ENCODE data around the gene PLA2G2E. TPM values are rescaled to one million over a fixed set of nuclear protein-coding genes. Genes with fewer than 3 reads are reported as not detected.
A peak's percentile ranks its signal among the peaks of the same experiment; 100 is the strongest.

Gene PLA2G2E
- total RNA-seq, 1 donor from 2014 or later = not detected

DNA sequence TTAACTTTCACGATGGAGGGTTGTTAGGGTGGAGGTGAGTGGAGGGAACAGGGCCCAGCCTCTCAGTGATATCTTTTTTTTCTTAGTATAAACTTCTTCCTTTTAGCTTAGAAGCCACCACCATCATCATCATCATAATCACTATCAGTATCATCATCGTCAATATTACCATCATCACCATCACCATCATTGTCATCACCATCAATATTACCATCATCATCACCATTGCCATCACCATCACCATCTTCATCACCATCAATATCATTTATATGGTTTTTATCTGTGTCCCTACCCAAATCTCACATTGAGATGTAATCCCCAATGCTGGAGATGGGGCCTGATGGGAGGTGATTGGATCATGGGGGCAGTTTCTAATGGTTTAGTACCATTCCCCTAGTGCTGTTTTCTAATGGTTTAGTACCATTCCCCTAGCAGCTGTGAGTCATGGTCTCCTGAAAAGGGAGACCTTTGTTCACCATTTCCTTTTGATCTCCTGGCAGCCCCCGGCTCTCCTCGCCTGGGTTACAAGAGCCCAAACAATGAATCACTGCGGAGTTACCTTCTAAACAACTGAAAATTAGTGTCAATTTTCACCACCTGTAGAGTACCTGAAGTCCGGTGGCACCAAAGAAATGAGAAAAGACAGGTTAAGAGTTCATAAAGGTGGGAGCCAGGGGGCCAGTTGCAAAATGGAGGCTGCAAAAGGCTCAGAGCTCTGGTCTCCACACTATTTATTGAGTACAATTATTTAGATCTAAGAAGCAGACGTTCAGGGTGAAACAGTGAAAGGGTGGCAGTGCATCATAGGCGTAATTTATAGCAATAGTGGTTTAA is 3.1 kb upstream of the PLA2G2E start:
- H3K36me3 ChIP-seq (ENCODE audit: control insufficient read depth, insufficient read depth, low read length) = no peaks in the 10 kb centered on the region
- TF ChIP-seq CTCF (IDR thresholded peaks at IDR 0.05; ENCODE audit: insufficient read depth, low read length, severe bottlenecking) = no peak
- no peak overlapping the region for H3K4me3 ChIP-seq (ENCODE audit: low read depth, low read length)
- peak; percentile 88 for DNase-seq (ENCODE audit: low read depth)
- FAIRE-seq = no peak
- peaks cover 2% of the 10 kb centered on the region for H3K27me3 ChIP-seq (ENCODE audit: control insufficient read depth, insufficient read depth, low read length)

DNA sequence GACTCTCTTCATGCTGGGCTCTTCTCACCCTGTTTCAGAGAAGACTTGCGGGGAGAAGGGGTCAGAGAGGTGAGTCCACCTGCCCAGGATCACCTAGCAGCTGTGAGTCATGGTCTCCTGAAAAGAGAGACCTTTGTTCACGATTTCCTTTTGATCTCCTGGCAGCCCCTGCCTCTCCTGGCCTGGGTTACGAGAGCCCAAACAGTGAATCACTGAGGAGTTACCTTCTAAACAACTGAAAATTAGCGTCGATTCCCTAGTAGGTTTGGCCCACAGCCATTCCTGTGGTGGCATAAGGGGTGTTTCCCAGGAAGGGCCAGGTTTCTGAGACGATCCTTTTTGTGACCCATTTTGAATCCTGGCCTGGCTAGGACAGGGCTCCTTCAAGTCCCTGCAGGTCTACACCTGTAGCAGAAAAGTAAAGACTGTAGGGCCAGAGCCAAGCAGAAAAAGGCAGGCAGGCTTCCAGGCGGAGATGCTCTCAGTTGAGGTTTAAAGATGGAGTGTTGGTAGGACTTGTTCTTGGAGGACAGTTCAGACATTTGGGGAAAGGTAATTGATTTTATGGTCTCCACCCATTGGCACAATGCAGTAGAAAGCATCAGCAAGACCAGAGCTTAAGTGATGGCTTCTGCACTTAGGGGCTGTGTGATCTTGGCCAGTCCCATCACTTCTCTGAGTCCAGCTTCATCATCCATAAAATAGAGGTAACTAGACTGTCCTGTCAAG is 2.1 kb upstream of the PLA2G2E start:
- no peaks in the 10 kb centered on the region for H3K36me3 ChIP-seq (ENCODE audit: control insufficient read depth, insufficient read depth, low read length)
- H3K27me3 ChIP-seq (ENCODE audit: control insufficient read depth, insufficient read depth, low read length) = peaks cover 5% of the 10 kb centered on the region
- DNase-seq (ENCODE audit: low read depth) (peak; percentile 91), FAIRE-seq (peak; percentile 95)
- H3K4me3 ChIP-seq (ENCODE audit: low read depth, low read length) = no peak overlapping the region
- TF ChIP-seq CTCF (IDR thresholded peaks at IDR 0.05; ENCODE audit: insufficient read depth, low read length, severe bottlenecking) = no peak

GRCh38 chr1:19923953-19924346 is 533 bp upstream of the PLA2G2E start:
- no peak for FAIRE-seq
- H3K4me3 ChIP-seq (ENCODE audit: low read depth, low read length) = no peak overlapping the region
- no peak for DNase-seq (ENCODE audit: low read depth)
- peaks cover 5% of the 10 kb centered on the region for H3K27me3 ChIP-seq (ENCODE audit: control insufficient read depth, insufficient read depth, low read length)
- no peak for TF ChIP-seq CTCF (IDR thresholded peaks at IDR 0.05; ENCODE audit: insufficient read depth, low read length, severe bottlenecking)
- H3K36me3 ChIP-seq (ENCODE audit: control insufficient read depth, insufficient read depth, low read length) = no peaks in the 10 kb centered on the region

GRCh38 chr1:19922015-19922688 is 1.3 kb downstream of the PLA2G2E start:
- DNase-seq (ENCODE audit: low read depth) (no peak), FAIRE-seq (no peak)
- Histone ChIP-seq H3K27me3 (ENCODE audit: control insufficient read depth, insufficient read depth, low read length) (peaks cover 5% of the 10 kb centered on the region), H3K36me3 (ENCODE audit: control insufficient read depth, insufficient read depth, low read length) (no peaks in the 10 kb centered on the region), H3K4me3 (ENCODE audit: low read depth, low read length) (no peak overlapping the region)
- TF ChIP-seq CTCF (IDR thresholded peaks at IDR 0.05; ENCODE audit: insufficient read depth, low read length, severe bottlenecking) = no peak

GRCh38 chr1:19921310-19921709 is 2.1 kb downstream of the PLA2G2E start:
- no peak for TF ChIP-seq CTCF (IDR thresholded peaks at IDR 0.05; ENCODE audit: insufficient read depth, low read length, severe bottlenecking)
- DNase-seq (ENCODE audit: low read depth) = no peak
- H3K36me3 ChIP-seq (ENCODE audit: control insufficient read depth, insufficient read depth, low read length) = no peaks in the 10 kb centered on the region
- H3K4me3 ChIP-seq (ENCODE audit: low read depth, low read length) = no peak overlapping the region
- H3K27me3 ChIP-seq (ENCODE audit: control insufficient read depth, insufficient read depth, low read length) = peaks cover 5% of the 10 kb centered on the region
- FAIRE-seq = no peak
